Tibial nerve (tissue), 4 donors: Measurements from ENCODE around the gene MKRN2OS. TPM values are rescaled to one million over a fixed set of nuclear protein-coding genes. Genes with fewer than 3 reads are reported as not detected.

Experiments
- DNase-seq, 2 donors: peaks; one replicate each; pipeline ENCODE4 v3.0.0-alpha.2; 2019; ENCODE audit warnings: low spot score in 2 of 2
- H3K27ac ChIP-seq, 4 donors: fragments of 200-600 bp; sonication (generic) in 3 of 4; one replicate each; pipeline ENCODE4 v1.5.1; 2017 to 2019; ENCODE audit warnings: mild to moderate bottlenecking in 1 of 4
- H3K27me3 ChIP-seq, 2 donors: fragments of 200-600 bp; sonication (generic) in 1 of 2; one replicate each; pipeline versions ENCODE4 v1.5.1 to v1.6.0; 2017 to 2019
- H3K36me3 ChIP-seq, 3 donors: fragments of 200-600 bp; sonication (generic); one replicate each; pipeline ENCODE4 v1.5.1; 2018 to 2019
- H3K4me1 ChIP-seq, 4 donors: fragments of 200-600 bp; sonication (generic) in 3 of 4; one replicate each; pipeline ENCODE4 v1.5.1; 2017 to 2019
- H3K4me3 ChIP-seq, 4 donors: fragments of 200-600 bp; sonication (generic) in 3 of 4; one replicate each; pipeline ENCODE4 v1.5.1; 2017 to 2019; ENCODE audit warnings: mild to moderate bottlenecking in 1 of 4, moderate library complexity in 1 of 4
- H3K9me3 ChIP-seq, 4 donors: fragments of 200-600 bp; sonication (generic) in 3 of 4; one replicate each; pipeline ENCODE4 v1.5.1; 2017 to 2019
- CTCF ChIP-seq, 5 experiments: fragments of 200-600 bp in 3 of 5; fragments of 450-650 bp in 2 of 5; sonication (generic) in 3 of 5; IDR thresholded peaks; one replicate each; pipeline ENCODE4 v1.5.1; 2016 to 2019; ENCODE audit warnings: antibody characterized with exemption in 5 of 5, mild to moderate bottlenecking in 3 of 5, moderate library complexity in 2 of 5
- EP300 ChIP-seq, 2 donors: sonication (generic); formaldehyde crosslinking; IDR thresholded peaks; one replicate each; pipeline ENCODE4 v1.6.1; 2017; ENCODE audit warnings: antibody characterized with exemption in 2 of 2, mild to moderate bottlenecking in 1 of 2
- POLR2A ChIP-seq, 2 donors: fragments of 450-650 bp; IDR thresholded peaks; one replicate each; pipeline ENCODE4 v1.6.1; 2017; ENCODE audit warnings: antibody characterized with exemption in 2 of 2, mild to moderate bottlenecking in 2 of 2, moderate library complexity in 2 of 2
- WGBS, 2 donors: methylation state at CpG; one replicate each; pipeline ENCODE4 v1.1.5; 2018; 5-methylcytosine and 5-hydroxymethylcytosine counted together
- total RNA-seq, 4 donors: library from RNA; depleted of rRNA; stranded (reverse); fragments of >200 nt; gene quantifications; one replicate each; pipeline ENCODE4 v1.1.0, GENCODE V29; 2016

The MKRN2OS gene
- total RNA-seq, 4 donors from 2014 or later: not detected

GRCh38 chr3:12541625-12542024, 3.7 kb downstream of the MKRN2OS start:
- 66 to 68% methylated on average over 8 of the region's 8 CpGs for whole genome bisulfite sequencing, 2 donors

DNA sequence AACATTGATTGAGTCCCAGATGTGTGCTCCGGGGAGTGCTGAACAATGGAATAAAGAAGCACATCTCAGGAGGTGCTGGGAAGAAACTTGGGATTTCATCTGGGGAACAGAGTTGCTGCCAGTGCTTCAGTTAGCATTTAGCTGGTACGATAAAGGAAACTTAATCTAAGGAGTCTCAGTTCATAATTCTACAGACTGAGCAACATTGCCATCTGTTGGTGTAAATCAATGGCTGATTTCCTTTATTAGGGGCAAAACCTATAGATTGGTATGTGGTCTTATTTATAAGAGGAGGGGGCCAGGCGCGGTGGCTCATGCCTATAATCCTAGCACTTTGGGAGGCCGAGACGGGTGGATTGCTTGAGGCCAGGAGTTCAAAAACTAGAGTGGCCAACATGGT, 8.9 kb downstream of the MKRN2OS start:
- no peak overlapping the region for H3K27ac ChIP-seq
- peaks cover 0 to 42% (median 0%) of the 10 kb centered on the region in 3 donors for H3K36me3 ChIP-seq
- WGBS, 2 donors: 71 to 76% methylated on average over 6 of the region's 6 CpGs
- H3K4me1 ChIP-seq: no peaks in the 10 kb centered on the region
- no peak overlapping the region for H3K4me3 ChIP-seq
- no peak for DNase-seq
- H3K9me3 ChIP-seq: no peaks in the 10 kb centered on the region
- no peak for TF ChIP-seq EP300 (IDR thresholded peaks at IDR 0.05)
- TF ChIP-seq CTCF (IDR thresholded peaks at IDR 0.05): peak in 1 of 5 experiments; percentile 21
- TF ChIP-seq POLR2A (IDR thresholded peaks at IDR 0.05): no peak
- H3K27me3 ChIP-seq: no peaks in the 10 kb centered on the region

More at GRCh38 chr3:12541625-12542024, 3.7 kb downstream of the MKRN2OS start:
- Histone ChIP-seq H3K36me3 (peaks cover 0 to 22% (median 0%) of the 10 kb centered on the region in 3 donors), H3K27me3 (no peaks in the 10 kb centered on the region), H3K4me1 (no peaks in the 10 kb centered on the region), H3K9me3 (no peaks in the 10 kb centered on the region), H3K27ac (no peak overlapping the region), H3K4me3 (no peak overlapping the region)
- TF ChIP-seq EP300 (IDR thresholded peaks at IDR 0.05) (no peak), CTCF (IDR thresholded peaks at IDR 0.05) (no peak), POLR2A (IDR thresholded peaks at IDR 0.05) (no peak)
- DNase-seq: no peak

DNA sequence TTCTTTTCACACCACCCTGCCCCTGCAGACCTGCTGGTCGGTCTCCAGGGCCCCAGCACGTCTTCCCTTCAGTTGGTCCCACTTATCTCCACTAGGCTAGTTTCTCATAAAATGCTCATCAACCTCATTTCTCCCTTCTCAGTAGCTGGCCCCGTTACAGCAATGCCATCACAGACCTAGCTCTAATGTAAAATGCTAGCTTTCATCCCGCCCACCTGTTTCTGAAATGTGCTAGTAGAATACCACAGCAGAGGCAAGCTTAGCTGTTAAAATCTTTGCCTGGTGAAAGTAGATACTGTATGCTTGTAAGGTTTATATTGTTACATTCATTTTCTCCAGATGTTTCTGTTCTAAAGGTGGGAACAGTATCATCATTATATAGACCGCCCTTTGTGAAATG, 13.1 kb downstream of the MKRN2OS start:
- WGBS, 2 donors: 78 to 87% methylated on average over 5 of the region's 5 CpGs
- no peaks in the 10 kb centered on the region for H3K4me1 ChIP-seq
- H3K27ac ChIP-seq: no peak overlapping the region
- DNase-seq: no peak
- TF ChIP-seq POLR2A (IDR thresholded peaks at IDR 0.05) (no peak), EP300 (IDR thresholded peaks at IDR 0.05) (no peak), CTCF (IDR thresholded peaks at IDR 0.05) (no peak)
- H3K36me3 ChIP-seq: peaks cover 0 to 50% (median 0%) of the 10 kb centered on the region in 3 donors
- no peaks in the 10 kb centered on the region for H3K27me3 ChIP-seq
- no peak overlapping the region for H3K4me3 ChIP-seq
- H3K9me3 ChIP-seq: no peaks in the 10 kb centered on the region

GRCh38 chr3:12527757-12528143, 17.5 kb downstream of the MKRN2OS start:
- Histone ChIP-seq H3K4me3 (no peak overlapping the region), H3K36me3 (peaks cover 0 to 76% (median 0%) of the 10 kb centered on the region in 3 donors), H3K4me1 (no peaks in the 10 kb centered on the region), H3K27ac (no peak overlapping the region), H3K27me3 (no peaks in the 10 kb centered on the region), H3K9me3 (no peaks in the 10 kb centered on the region)
- 61 to 91% methylated on average over 3 of the region's 3 CpGs for WGBS, 2 donors
- DNase-seq: no peak
- no peak for TF ChIP-seq POLR2A (IDR thresholded peaks at IDR 0.05)
- no peak for TF ChIP-seq CTCF (IDR thresholded peaks at IDR 0.05)
- no peak for TF ChIP-seq EP300 (IDR thresholded peaks at IDR 0.05)

- no peaks in the 10 kb centered on the region for H3K9me3 ChIP-seq
- 89 to 90% methylated on average over 1 of the region's 1 CpG for WGBS, 2 donors
- no peaks in the 10 kb centered on the region for H3K27me3 ChIP-seq
- H3K36me3 ChIP-seq: peaks cover 0 to 56% (median 0%) of the 10 kb centered on the region in 3 donors
- H3K27ac ChIP-seq: no peak overlapping the region
- no peak for TF ChIP-seq CTCF (IDR thresholded peaks at IDR 0.05)
- no peak for TF ChIP-seq EP300 (IDR thresholded peaks at IDR 0.05)
- TF ChIP-seq POLR2A (IDR thresholded peaks at IDR 0.05): no peak
- no peak for DNase-seq
- H3K4me3 ChIP-seq: no peak overlapping the region
- peaks cover 0 to 6% (median 0%) of the 10 kb centered on the region in 4 donors for H3K4me1 ChIP-seq
These were observed 22.6 kb downstream of the MKRN2OS start for GRCh38 chr3:12522721-12523120.
